A549 (cell line): ENCODE results near the gene HMGB2. TPM values are rescaled to one million over a fixed set of nuclear protein-coding genes. Genes with fewer than 3 reads are reported as not detected.

Experiments used
- BHLHE40 ChIP-seq: IDR thresholded peaks from 2 replicates; pipeline ENCODE4 v1.6.1; 2012; ENCODE audit warnings: low read depth, low read length, inconsistent platforms
- CBX8 ChIP-seq: fragments of 200-600 bp; sonication (generic); IDR thresholded peaks from 2 replicates; pipeline ENCODE4 v1.6.1; 2016
- CEBPB ChIP-seq, 2 experiments: fragments of >200 bp in 1 of 2; sonication (Bioruptor Twin) in 1 of 2; formaldehyde crosslinking in 1 of 2; IDR thresholded peaks; 2 replicates each; pipeline ENCODE4 v1.6.1; 2012 to 2016
- CHD2 ChIP-seq: fragments of 150-350 bp; IDR thresholded peaks from 2 replicates; pipeline ENCODE4 v1.6.1; 2014; ENCODE audit warnings: low read length; ENCODE audit not compliant: partially characterized antibody
- CHD4 ChIP-seq: fragments of 200-600 bp; sonication (generic); IDR thresholded peaks from 2 replicates; pipeline ENCODE4 v1.6.1; 2016; ENCODE audit warnings: antibody characterized with exemption, mild to moderate bottlenecking, borderline replicate concordance
- E2F6 ChIP-seq: IDR thresholded peaks from 2 replicates; pipeline ENCODE4 v1.6.1; 2012; ENCODE audit warnings: low read depth, borderline replicate concordance
- EHF ChIP-seq: fragments of 250-450 bp; sonication (Bioruptor Pico); IDR thresholded peaks from 2 replicates; pipeline ENCODE4 v1.5.0; 2020; ENCODE audit warnings: mild to moderate bottlenecking
- ELK1 ChIP-seq: fragments of 150-350 bp; IDR thresholded peaks from 2 replicates; pipeline ENCODE4 v1.6.1; 2014; ENCODE audit warnings: low read depth, mild to moderate bottlenecking, low read length
- EP300 ChIP-seq, 2 experiments: fragments of >200 bp; sonication (Bioruptor Twin); formaldehyde crosslinking; IDR thresholded peaks; 2 replicates in 1 of 2; 3 replicates in 1 of 2; pipeline ENCODE4 v1.6.1; 2016 to 2017
- ESRRA ChIP-seq: fragments of 150-350 bp; IDR thresholded peaks from 2 replicates; pipeline ENCODE4 v1.6.1; 2014; ENCODE audit warnings: mild to moderate bottlenecking, low read length, borderline replicate concordance
- FOXS1 ChIP-seq: fragments of 250-450 bp; sonication (Bioruptor Pico); IDR thresholded peaks from 2 replicates; pipeline ENCODE4 v1.5.0; 2020; ENCODE audit warnings: mild to moderate bottlenecking, moderate library complexity
- GATA3 ChIP-seq: IDR thresholded peaks from 2 replicates; pipeline ENCODE4 v1.6.1; 2012; ENCODE audit warnings: borderline replicate concordance
- HDAC2 ChIP-seq: fragments of 200-600 bp; sonication (generic); IDR thresholded peaks from 2 replicates; pipeline ENCODE4 v1.6.1; 2016
- HES2 ChIP-seq: fragments of >200 bp; sonication (Bioruptor Twin); formaldehyde crosslinking; IDR thresholded peaks from 2 replicates; pipeline ENCODE4 v1.6.1; 2016
- HOXA7 ChIP-seq: fragments of 250-450 bp; sonication (Bioruptor Pico); IDR thresholded peaks from 2 replicates; pipeline ENCODE4 v1.5.0; 2020; ENCODE audit warnings: mild to moderate bottlenecking, moderate library complexity
- HOXB13 ChIP-seq: fragments of 250-450 bp; sonication (Bioruptor Pico); IDR thresholded peaks from 2 replicates; pipeline ENCODE4 v1.5.0; 2020; ENCODE audit warnings: low read depth, mild to moderate bottlenecking, moderate library complexity
- JUN ChIP-seq, 2 experiments: fragments of >200 bp; sonication (Bioruptor Twin); formaldehyde crosslinking; IDR thresholded peaks; 2 replicates in 1 of 2; 3 replicates in 1 of 2; pipeline ENCODE4 v1.6.1; 2016 to 2017
- KDM5A ChIP-seq: fragments of 200-600 bp; sonication (generic); IDR thresholded peaks from 2 replicates; pipeline ENCODE4 v1.6.1; 2016; ENCODE audit warnings: antibody characterized with exemption, mild to moderate bottlenecking
- MAZ ChIP-seq: fragments of 150-350 bp; IDR thresholded peaks from 2 replicates; pipeline ENCODE4 v1.6.1; 2014; ENCODE audit warnings: antibody characterized with exemption, low read depth, low read length, borderline replicate concordance
- MYC ChIP-seq: IDR thresholded peaks from 2 replicates; pipeline ENCODE4 v1.6.1; 2012; ENCODE audit warnings: mild to moderate bottlenecking, inconsistent platforms, low read length, improper control_type of control experiment, borderline replicate concordance
- NFE2L2 ChIP-seq: fragments of 150-350 bp; conservative IDR thresholded peaks from 2 replicates; pipeline ENCODE4 v1.6.1; 2014; ENCODE audit warnings: low read length
- NPAS2 ChIP-seq: fragments of 250-450 bp; sonication (Bioruptor Pico); IDR thresholded peaks from 2 replicates; pipeline ENCODE4 v1.8.0; 2022; ENCODE audit warnings: mild to moderate bottlenecking, moderate library complexity, borderline replicate concordance
- NR3C1 ChIP-seq: fragments of >200 bp; sonication (Bioruptor Twin); formaldehyde crosslinking; IDR thresholded peaks from 3 replicates; pipeline ENCODE4 v1.6.1; 2017
- POLR2A ChIP-seq: IDR thresholded peaks from 2 replicates; pipeline ENCODE4 v1.6.1; 2012; ENCODE audit warnings: mild to moderate bottlenecking, low read length
- POLR2AphosphoS2 ChIP-seq: conservative IDR thresholded peaks from 2 replicates; pipeline ENCODE4 v1.6.1; 2012; ENCODE audit warnings: low read length, improper control_type of control experiment, inconsistent platforms
- RAD21 ChIP-seq, 2 experiments: fragments of >200 bp in 1 of 2; sonication (Bioruptor Twin) in 1 of 2; formaldehyde crosslinking in 1 of 2; IDR thresholded peaks in 1 of 2; conservative IDR thresholded peaks in 1 of 2; 2 replicates in 1 of 2; 3 replicates in 1 of 2; pipeline ENCODE4 v1.6.1; 2012 to 2018; ENCODE audit warnings: inconsistent platforms in 1 of 2
- RARB ChIP-seq: fragments of 250-450 bp; sonication (Bioruptor Pico); IDR thresholded peaks from 2 replicates; pipeline ENCODE4 v1.8.0; 2021; ENCODE audit warnings: mild to moderate bottlenecking, moderate library complexity
- RCOR1 ChIP-seq: fragments of 150-350 bp; IDR thresholded peaks from 2 replicates; pipeline ENCODE4 v1.6.1; 2014; ENCODE audit warnings: antibody characterized with exemption, low read length, low read depth
- TFCP2L1 ChIP-seq: fragments of 250-450 bp; sonication (Bioruptor Pico); IDR thresholded peaks from 2 replicates; pipeline ENCODE4 v1.5.0; 2021; ENCODE audit warnings: mild to moderate bottlenecking
- TP53 ChIP-seq: fragments of 250-450 bp; sonication (Bioruptor Pico); IDR thresholded peaks from 2 replicates; pipeline ENCODE4 v1.5.0; 2021; ENCODE audit warnings: mild to moderate bottlenecking, moderate library complexity
- ZC3H11A ChIP-seq: fragments of 450-650 bp; IDR thresholded peaks from 2 replicates; pipeline ENCODE4 v1.6.1; 2014; ENCODE audit warnings: antibody characterized with exemption, mild to moderate bottlenecking
- ZSCAN20 ChIP-seq: fragments of 250-450 bp; sonication (Bioruptor Pico); IDR thresholded peaks from 2 replicates; pipeline ENCODE4 v1.8.0; 2022; ENCODE audit warnings: mild to moderate bottlenecking, moderate library complexity
- polyA plus RNA-seq, 4 experiments: library from polyadenylated mRNA; depleted of rRNA in 3 of 4; stranded (reverse); fragments of >200 nt; fragmentation: RNase III in 1 of 4; extraction: RNeasy Plus Mini Kit Qiagen cat#74134 plus additional on column Dnase treatment in 1 of 4; gene quantifications; 2 replicates in 3 of 4; 3 replicates in 1 of 4; pipeline ENCODE4 v1.2.3, GENCODE V29; 2011 to 2017
- TF ChIP-seq, protein P1 (sequence below): IDR thresholded peaks from 2 replicates; pipeline ENCODE4 v1.6.1; 2012
- TF ChIP-seq, protein P2 (sequence below): fragments of >200 bp; sonication (Bioruptor Twin); formaldehyde crosslinking; IDR thresholded peaks from 3 replicates; pipeline ENCODE4 v1.5.1; 2016
- TF ChIP-seq, protein P3 (sequence below): fragments of 200-600 bp; sonication (generic); IDR thresholded peaks from 2 replicates; pipeline ENCODE4 v1.6.1; 2016; ENCODE audit warnings: antibody characterized with exemption, mild to moderate bottlenecking, moderate library complexity
- TF ChIP-seq, protein P4 (sequence below): fragments of 450-650 bp; IDR thresholded peaks from 2 replicates; pipeline ENCODE4 v1.6.1; 2014; ENCODE audit warnings: antibody characterized with exemption

Gene HMGB2
- polyA plus RNA-seq, 2 of the 4 experiments (the other 2 are of a cell fraction): 101 to 128 TPM

DNA sequence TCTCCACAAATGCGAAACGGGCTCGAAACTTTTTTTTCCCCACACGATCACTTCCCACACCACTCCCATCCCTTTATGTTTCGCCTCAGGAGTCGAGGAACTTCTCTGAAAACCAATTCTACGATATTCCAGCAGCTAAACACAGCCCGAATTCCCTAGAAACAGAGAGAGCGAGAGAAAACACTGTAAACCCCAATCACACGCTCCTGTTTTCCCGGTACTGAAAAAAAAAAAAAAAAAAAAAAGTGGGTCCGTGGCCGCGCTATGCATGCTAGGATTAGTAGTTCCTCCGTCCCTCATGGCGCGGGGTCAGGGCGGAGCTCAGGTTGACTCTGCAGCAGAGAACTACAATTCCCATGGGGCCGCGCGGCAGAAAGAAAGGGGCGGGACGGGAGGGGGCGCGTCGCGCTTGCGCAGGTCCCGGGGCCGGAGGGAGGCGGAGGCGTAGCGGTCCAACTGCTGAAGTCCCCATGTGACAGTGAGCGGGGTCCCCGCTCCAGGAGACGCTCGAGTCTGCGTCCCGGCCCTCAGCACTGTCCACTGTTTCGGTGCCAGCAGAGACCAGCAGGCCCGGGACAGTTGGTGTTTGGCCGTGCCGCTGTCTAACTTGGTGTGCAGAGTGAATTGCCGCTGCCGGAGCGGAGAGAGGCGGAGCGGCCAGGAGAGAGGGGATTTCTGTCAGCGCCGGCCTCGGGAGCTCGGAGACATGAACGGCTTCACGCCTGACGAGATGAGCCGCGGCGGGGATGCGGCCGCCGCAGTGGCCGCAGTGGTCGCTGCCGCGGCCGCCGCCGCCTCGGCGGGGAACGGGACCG is 36.5 kb upstream of the HMGB2 start, which contains the start of gene SAP30 (continued):
- TF ChIP-seq CBX8 (no peak), BHLHE40 (no peak), JUN (IDR thresholded peaks at IDR 0.05) (no peak; a peak in 1 of 5 replicates), NR3C1 (no peak), HES2 (no peak), NPAS2 (CRISPR knock-in tag) (no peak), CHD2 (no peak), POLR2A (peak; percentile 94), HOXA7 (CRISPR knock-in tag) (no peak), CEBPB (IDR thresholded peaks at IDR 0.05) (no peak), RARB (no peak), FOXS1 (no peak), POLR2AphosphoS2 (no peak), TP53 (CRISPR knock-in tag) (no peak), KDM5A (no peak), MAZ (no peak), ELK1 (no peak), E2F6 (no peak), TFCP2L1 (CRISPR knock-in tag) (0 out of 2 replicates have a peak, but pooled peaks have one; percentile 10), RAD21 (conservative IDR thresholded peaks at IDR 0.05 in 1 of 2, IDR thresholded peaks at IDR 0.05 in 1 of 2) (no peak), ZSCAN20 (CRISPR knock-in tag) (no peak), GATA3 (no peak), EP300 (IDR thresholded peaks at IDR 0.05) (no peak), HDAC2 (no peak), HOXB13 (CRISPR knock-in tag) (no peak), CHD4 (no peak), MYC (no peak), ESRRA (no peak), NFE2L2 (no peak), EHF (no peak), RCOR1 (no peak), ZC3H11A (no peak)
- TF ChIP-seq, protein P1, sequence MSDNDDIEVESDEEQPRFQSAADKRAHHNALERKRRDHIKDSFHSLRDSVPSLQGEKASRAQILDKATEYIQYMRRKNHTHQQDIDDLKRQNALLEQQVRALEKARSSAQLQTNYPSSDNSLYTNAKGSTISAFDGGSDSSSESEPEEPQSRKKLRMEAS: 0 out of 2 replicates have a peak, but pooled peaks have one; percentile 13
- TF ChIP-seq, protein P2, sequence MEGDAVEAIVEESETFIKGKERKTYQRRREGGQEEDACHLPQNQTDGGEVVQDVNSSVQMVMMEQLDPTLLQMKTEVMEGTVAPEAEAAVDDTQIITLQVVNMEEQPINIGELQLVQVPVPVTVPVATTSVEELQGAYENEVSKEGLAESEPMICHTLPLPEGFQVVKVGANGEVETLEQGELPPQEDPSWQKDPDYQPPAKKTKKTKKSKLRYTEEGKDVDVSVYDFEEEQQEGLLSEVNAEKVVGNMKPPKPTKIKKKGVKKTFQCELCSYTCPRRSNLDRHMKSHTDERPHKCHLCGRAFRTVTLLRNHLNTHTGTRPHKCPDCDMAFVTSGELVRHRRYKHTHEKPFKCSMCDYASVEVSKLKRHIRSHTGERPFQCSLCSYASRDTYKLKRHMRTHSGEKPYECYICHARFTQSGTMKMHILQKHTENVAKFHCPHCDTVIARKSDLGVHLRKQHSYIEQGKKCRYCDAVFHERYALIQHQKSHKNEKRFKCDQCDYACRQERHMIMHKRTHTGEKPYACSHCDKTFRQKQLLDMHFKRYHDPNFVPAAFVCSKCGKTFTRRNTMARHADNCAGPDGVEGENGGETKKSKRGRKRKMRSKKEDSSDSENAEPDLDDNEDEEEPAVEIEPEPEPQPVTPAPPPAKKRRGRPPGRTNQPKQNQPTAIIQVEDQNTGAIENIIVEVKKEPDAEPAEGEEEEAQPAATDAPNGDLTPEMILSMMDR: no peak
- TF ChIP-seq, protein P3, sequence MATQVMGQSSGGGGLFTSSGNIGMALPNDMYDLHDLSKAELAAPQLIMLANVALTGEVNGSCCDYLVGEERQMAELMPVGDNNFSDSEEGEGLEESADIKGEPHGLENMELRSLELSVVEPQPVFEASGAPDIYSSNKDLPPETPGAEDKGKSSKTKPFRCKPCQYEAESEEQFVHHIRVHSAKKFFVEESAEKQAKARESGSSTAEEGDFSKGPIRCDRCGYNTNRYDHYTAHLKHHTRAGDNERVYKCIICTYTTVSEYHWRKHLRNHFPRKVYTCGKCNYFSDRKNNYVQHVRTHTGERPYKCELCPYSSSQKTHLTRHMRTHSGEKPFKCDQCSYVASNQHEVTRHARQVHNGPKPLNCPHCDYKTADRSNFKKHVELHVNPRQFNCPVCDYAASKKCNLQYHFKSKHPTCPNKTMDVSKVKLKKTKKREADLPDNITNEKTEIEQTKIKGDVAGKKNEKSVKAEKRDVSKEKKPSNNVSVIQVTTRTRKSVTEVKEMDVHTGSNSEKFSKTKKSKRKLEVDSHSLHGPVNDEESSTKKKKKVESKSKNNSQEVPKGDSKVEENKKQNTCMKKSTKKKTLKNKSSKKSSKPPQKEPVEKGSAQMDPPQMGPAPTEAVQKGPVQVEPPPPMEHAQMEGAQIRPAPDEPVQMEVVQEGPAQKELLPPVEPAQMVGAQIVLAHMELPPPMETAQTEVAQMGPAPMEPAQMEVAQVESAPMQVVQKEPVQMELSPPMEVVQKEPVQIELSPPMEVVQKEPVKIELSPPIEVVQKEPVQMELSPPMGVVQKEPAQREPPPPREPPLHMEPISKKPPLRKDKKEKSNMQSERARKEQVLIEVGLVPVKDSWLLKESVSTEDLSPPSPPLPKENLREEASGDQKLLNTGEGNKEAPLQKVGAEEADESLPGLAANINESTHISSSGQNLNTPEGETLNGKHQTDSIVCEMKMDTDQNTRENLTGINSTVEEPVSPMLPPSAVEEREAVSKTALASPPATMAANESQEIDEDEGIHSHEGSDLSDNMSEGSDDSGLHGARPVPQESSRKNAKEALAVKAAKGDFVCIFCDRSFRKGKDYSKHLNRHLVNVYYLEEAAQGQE: peak; percentile 50; the same call in 1 of the 2 replicates
- TF ChIP-seq, protein P4, sequence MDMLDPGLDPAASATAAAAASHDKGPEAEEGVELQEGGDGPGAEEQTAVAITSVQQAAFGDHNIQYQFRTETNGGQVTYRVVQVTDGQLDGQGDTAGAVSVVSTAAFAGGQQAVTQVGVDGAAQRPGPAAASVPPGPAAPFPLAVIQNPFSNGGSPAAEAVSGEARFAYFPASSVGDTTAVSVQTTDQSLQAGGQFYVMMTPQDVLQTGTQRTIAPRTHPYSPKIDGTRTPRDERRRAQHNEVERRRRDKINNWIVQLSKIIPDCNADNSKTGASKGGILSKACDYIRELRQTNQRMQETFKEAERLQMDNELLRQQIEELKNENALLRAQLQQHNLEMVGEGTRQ: peak; percentile 51
